ENCODE measurements around the gene ADAM15. TPM values are rescaled to one million over a fixed set of nuclear protein-coding genes. Genes with fewer than 3 reads are reported as not detected.

Gene ADAM15
- total and polyA plus RNA-seq, 9 donors = 17.0 to 149 (median 61.7) TPM

GRCh38 chr1:155043793-155044192, 7.3 kb upstream of the ADAM15 start:
- Histone ChIP-seq H3K9me3 (no peaks in the 10 kb centered on the region), H3K4me1 (ENCODE audit: insufficient read depth) (no peaks in the 10 kb centered on the region), H3K36me3 (no peaks in the 10 kb centered on the region), H3K27ac (no peak overlapping the region), H3K4me3 (no peak overlapping the region), H3K27me3 (no peaks in the 10 kb centered on the region)
- intact Hi-C loops (cut with DNase I) = no loop called here
- TF ChIP-seq CTCF (IDR thresholded peaks at IDR 0.05) (no peak), POLR2A (IDR thresholded peaks at IDR 0.05) (no peak), EP300 (IDR thresholded peaks at IDR 0.05) (no peak)
- DNase-seq = no peak
- 59 to 72% (median 65%) methylated on average over 3 of the region's 3 CpGs for WGBS, 3 donors

DNA sequence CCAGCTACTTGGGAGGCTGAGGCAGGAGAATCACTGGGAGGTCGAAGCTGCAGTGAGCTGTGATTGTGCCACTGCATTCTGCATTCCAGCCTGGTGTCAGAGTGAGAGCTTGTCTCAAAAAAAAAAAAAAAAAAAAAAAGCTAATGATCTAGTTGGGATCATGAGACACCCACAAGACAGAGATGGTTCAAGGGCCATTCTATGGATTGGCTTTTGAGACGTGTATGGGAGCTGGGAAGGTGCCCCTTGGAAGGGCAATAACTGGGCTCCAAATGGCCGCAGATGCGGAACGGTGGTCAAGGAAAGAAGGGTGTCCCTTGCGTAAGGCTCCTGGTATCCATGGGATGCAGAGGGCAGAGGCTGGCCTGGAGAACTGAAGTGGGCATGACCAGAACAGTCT, 6.8 kb upstream of the ADAM15 start:
- TF ChIP-seq CTCF (IDR thresholded peaks at IDR 0.05) (no peak), POLR2A (IDR thresholded peaks at IDR 0.05) (no peak), EP300 (IDR thresholded peaks at IDR 0.05) (no peak)
- Histone ChIP-seq H3K27me3 (no peaks in the 10 kb centered on the region), H3K4me3 (no peak overlapping the region), H3K27ac (no peak overlapping the region), H3K4me1 (ENCODE audit: insufficient read depth) (no peaks in the 10 kb centered on the region), H3K9me3 (no peaks in the 10 kb centered on the region), H3K36me3 (no peaks in the 10 kb centered on the region)
- 95 to 96% (median 95%) methylated on average over 6 of the region's 6 CpGs for WGBS, 3 donors
- intact Hi-C loops (cut with DNase I) = no loop called here
- no peak for DNase-seq

DNA sequence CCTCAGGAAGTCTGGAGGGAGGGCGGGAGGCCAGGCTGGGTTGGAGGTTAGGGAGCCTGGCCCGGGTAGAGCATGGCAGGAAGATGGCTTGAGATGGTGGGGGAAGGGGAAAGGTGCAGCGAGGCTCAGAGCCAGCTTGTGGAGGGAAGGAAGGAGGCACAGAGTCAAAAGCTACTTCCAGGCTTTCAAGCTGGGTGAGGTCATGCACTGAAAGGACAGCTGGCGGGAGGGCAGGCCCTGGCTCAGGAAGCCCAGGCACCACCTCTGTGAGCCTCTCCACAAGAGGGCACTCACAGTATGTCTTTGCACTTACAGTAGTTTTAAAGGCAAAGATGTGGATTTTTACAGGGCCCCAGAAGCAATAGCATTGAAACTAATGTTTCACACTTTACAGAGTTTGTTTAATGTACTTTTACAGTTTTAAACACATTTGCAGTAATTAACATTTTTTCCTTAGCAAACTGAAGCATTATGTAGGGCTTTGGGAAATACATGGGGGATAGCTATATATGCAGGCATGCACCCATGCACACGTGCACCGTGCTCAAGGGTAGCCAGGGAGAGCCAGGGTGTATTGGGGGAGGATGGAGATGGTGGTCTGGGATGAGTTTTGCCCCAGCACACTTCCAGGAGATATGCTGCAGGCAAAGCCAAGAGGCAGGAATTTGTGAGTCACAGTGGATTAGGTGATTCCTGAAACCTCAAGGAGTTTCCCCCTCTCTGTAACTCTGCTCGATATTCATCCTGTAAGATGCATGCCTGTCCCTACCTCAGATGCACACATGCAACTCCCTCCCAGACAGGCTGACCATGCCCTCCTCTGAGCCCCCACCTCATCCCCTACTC, 6.1 kb upstream of the ADAM15 start:
- DNase-seq = peak in 4 of 5 donors; percentile 45 to 61 (median 54)
- Histone ChIP-seq H3K36me3 (no peaks in the 10 kb centered on the region), H3K4me1 (ENCODE audit: insufficient read depth) (no peaks in the 10 kb centered on the region), H3K27me3 (no peaks in the 10 kb centered on the region), H3K4me3 (no peak overlapping the region), H3K9me3 (no peaks in the 10 kb centered on the region), H3K27ac (no peak overlapping the region)
- TF ChIP-seq CTCF (IDR thresholded peaks at IDR 0.05) = peak in 2 of 3 donors; percentile 28 to 36
- no peak for TF ChIP-seq POLR2A (IDR thresholded peaks at IDR 0.05)
- intact Hi-C loops (cut with DNase I) = loop anchor here in 1 of 4 donors (5.0 kb wide), 1 partner anchor 37 kb away; no protein-coding TSS in a partner anchor
- WGBS, 3 donors = 55 to 70% (median 55%) methylated on average over 7 of the region's 7 CpGs

DNA sequence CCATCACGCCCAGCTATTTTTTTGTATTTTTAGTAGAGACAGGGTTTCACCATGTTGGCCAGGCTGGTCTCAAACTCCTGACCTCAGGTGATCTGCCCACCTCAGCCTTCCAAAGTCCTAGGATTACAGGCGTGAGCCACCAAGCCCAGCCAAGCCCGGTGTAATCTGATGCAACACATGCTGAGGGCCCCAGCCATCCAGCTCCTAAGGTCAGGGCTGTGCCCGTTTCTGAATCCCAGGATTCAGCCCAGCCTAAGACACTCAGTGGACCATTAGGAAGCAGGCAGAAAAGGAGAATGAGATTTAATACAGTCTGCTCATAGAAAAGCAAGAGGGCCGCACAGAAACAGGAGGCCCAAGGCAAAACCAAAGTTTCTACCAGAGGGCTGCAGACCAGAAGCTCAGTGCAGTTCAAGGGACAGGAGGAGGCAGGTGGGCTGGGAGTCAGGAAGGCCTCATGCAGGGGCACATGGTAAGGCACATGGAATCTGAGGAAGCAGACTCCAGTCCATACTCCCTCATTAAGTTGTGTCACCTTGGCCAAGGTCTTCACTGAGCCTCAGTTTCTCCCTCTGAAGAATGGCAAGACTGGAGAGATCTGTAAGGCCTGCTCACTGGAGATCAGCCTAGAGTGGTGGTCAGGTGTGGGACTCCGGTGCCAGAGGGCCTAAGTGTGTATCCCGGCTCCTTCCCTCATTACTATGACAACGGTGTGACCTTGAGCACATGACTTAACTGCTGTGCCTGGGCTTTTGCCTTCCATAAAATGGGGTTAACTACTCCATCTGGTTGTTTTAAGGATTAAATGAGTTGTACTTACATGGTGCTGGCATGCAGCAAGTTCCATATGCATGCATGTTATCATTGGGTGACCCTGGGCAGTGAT, 2.4 kb upstream of the ADAM15 start:
- WGBS, 3 donors = 83 to 86% (median 84%) methylated on average over 8 of the region's 8 CpGs

More for the DNA sequence above, 2.4 kb upstream of the ADAM15 start:
- no peak for DNase-seq
- Histone ChIP-seq H3K4me1 (ENCODE audit: insufficient read depth) (peaks cover 6% of the 10 kb centered on the region), H3K27ac (no peak overlapping the region), H3K36me3 (no peaks in the 10 kb centered on the region), H3K4me3 (no peak overlapping the region), H3K27me3 (no peaks in the 10 kb centered on the region), H3K9me3 (no peaks in the 10 kb centered on the region)
- TF ChIP-seq CTCF (IDR thresholded peaks at IDR 0.05) (no peak), EP300 (IDR thresholded peaks at IDR 0.05) (no peak), POLR2A (IDR thresholded peaks at IDR 0.05) (no peak)
- intact Hi-C loops (cut with DNase I) = loop anchor here in 1 of 4 donors (5.0 kb wide), 1 partner anchor 34 kb away; no protein-coding TSS in a partner anchor
